Transverse colon (tissue), 4 donors: ENCODE measurements around the gene GLE1. TPM values are rescaled to one million over a fixed set of nuclear protein-coding genes. Genes with fewer than 3 reads are reported as not detected.
A peak's percentile ranks its signal among the peaks of the same experiment; 100 is the strongest.

Source experiments
- DNase-seq: peaks from one replicate; pipeline ENCODE4 v3.0.0-alpha.2; 2019
- H3K27ac ChIP-seq, 4 donors: fragments of 200-600 bp; sonication (generic); 2 replicates each; pipeline ENCODE4 v1.5.1; 2016 to 2018; ENCODE audit warnings: inconsistent platforms in 4 of 4
- H3K27me3 ChIP-seq: fragments of 200-600 bp; sonication (generic); 2 replicates; pipeline ENCODE4 v1.5.1; 2017; ENCODE audit warnings: inconsistent platforms
- H3K36me3 ChIP-seq, 4 donors: fragments of 200-600 bp; sonication (generic); 2 replicates each; pipeline ENCODE4 v1.5.1; 2017 to 2019; ENCODE audit warnings: inconsistent platforms in 4 of 4
- H3K4me1 ChIP-seq, 4 donors: fragments of 200-600 bp; sonication (generic); 2 replicates each; pipeline ENCODE4 v1.5.1; 2017 to 2020; ENCODE audit warnings: inconsistent platforms in 4 of 4
- H3K4me3 ChIP-seq, 4 donors: fragments of 200-600 bp; sonication (generic); 1 replicate in 1 of 4; 2 replicates in 3 of 4; pipeline versions ENCODE4 v1.5.1 to v1.6.1; 2017 to 2019; ENCODE audit warnings: inconsistent platforms in 4 of 4
- H3K9me3 ChIP-seq, 2 donors: fragments of 200-600 bp; sonication (generic); 2 replicates each; pipeline ENCODE4 v1.5.1; 2017 to 2019; ENCODE audit warnings: inconsistent platforms in 2 of 2
- EP300 ChIP-seq: sonication (generic); formaldehyde crosslinking; IDR thresholded peaks from one replicate; pipeline ENCODE4 v1.6.1; 2017; ENCODE audit warnings: antibody characterized with exemption, low read depth
- POLR2A ChIP-seq: fragments of 450-650 bp; IDR thresholded peaks from one replicate; pipeline ENCODE4 v1.6.1; 2016; ENCODE audit warnings: antibody characterized with exemption, mild to moderate bottlenecking, moderate library complexity
- POLR2AphosphoS5 ChIP-seq, 3 donors: sonication (generic); formaldehyde crosslinking; IDR thresholded peaks; one replicate each; pipeline ENCODE4 v1.6.1; 2016; ENCODE audit warnings: antibody characterized with exemption in 3 of 3
- whole genome bisulfite sequencing, 2 donors: methylation state at CpG; one replicate each; pipeline ENCODE4 v1.1.5; 2018; ENCODE audit warnings: low coverage in 1 of 2; 5-methylcytosine and 5-hydroxymethylcytosine counted together
- in situ Hi-C, 4 donors: fragments of 200-750 bp; cut with MboI; loops; one replicate each; pipeline versions ENCODE4 v1.15.0 to v1.15.1; 2017; ENCODE audit warnings: low sequenced_read_pairs in 3 of 4, low pct_ligation_motif_present in 1 of 4, low pct_unique_long_range_greater_than_20kb in 1 of 4
- intact Hi-C: fragments of 100-400 bp; cut with DNase I; formaldehyde crosslinking; loops from one replicate; pipeline ENCODE4 v1.15.1; 2023; ENCODE audit warnings: low total_unique reads
- total RNA-seq, 4 donors: library from RNA; depleted of rRNA; stranded (reverse); fragments of >200 nt; gene quantifications; one replicate each; pipeline ENCODE4 v1.1.0, GENCODE V29; 2016
- TF ChIP-seq, protein P1 (sequence below), 5 experiments: fragments of 200-600 bp in 3 of 5; fragments of 450-650 bp in 2 of 5; sonication (generic) in 3 of 5; IDR thresholded peaks; 1 replicate in 2 of 5; 2 replicates in 3 of 5; pipeline ENCODE4 v1.5.1; 2016 to 2017; ENCODE audit warnings: antibody characterized with exemption in 5 of 5, inconsistent platforms in 3 of 5, mild to moderate bottlenecking in 2 of 5, moderate library complexity in 1 of 5

The GLE1 gene, protein sequence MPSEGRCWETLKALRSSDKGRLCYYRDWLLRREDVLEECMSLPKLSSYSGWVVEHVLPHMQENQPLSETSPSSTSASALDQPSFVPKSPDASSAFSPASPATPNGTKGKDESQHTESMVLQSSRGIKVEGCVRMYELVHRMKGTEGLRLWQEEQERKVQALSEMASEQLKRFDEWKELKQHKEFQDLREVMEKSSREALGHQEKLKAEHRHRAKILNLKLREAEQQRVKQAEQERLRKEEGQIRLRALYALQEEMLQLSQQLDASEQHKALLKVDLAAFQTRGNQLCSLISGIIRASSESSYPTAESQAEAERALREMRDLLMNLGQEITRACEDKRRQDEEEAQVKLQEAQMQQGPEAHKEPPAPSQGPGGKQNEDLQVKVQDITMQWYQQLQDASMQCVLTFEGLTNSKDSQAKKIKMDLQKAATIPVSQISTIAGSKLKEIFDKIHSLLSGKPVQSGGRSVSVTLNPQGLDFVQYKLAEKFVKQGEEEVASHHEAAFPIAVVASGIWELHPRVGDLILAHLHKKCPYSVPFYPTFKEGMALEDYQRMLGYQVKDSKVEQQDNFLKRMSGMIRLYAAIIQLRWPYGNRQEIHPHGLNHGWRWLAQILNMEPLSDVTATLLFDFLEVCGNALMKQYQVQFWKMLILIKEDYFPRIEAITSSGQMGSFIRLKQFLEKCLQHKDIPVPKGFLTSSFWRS
- 100 to 1,000 TPM in 1 of 4 donors, 10 to 100 TPM in 3; 24.3 to 120 (median 58.7) TPM for total RNA-seq

DNA sequence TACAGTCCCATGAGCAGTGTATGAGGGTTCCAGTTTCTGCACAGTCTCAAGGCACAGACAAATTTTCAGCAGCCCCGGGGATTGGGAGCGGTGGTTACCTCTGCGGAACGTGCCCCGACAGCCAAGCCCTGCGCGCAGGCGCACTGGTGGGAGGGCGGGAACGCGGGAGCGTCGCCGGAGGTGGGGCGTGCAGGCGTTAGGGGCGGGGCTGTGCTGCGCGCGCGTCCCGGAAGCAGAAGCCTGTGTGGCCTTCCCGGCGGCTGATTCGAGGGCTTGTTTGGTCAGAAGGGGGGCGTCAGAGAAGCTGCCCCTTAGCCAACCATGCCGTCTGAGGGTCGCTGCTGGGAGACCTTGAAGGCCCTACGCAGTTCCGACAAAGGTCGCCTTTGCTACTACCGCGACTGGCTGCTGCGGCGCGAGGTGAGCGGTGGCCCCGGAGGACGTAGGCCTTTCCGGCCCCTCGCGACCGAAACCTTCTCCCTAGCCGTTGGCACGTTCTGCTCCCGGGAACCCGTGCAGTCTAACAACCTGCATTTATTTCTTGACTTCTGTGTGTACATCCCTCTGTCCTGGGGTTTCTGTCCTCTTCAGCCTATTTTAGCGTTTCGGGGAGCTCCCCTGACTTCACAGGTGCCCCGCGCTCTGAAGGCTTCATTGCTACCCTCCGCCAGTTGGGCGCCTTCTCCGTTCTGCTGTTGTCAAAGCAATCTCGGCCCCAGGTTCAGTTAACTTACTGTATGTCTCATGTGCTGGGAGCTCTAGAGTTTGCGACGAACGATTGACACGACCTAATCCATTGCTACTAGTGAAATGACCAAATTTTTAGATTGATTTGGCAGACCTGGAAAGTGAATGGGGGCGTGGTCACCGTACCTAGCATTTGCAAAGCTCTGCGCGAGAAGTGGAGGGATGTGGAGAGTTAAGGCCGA is at the start of gene GLE1:
Gene GLE1, plus strand, starts transcription at position 235 of the 929 bp plus-strand sequence. Its CDS starts 87 bp downstream, at position 322.
- H3K4me3 ChIP-seq = peak within 1 kb of the TSS; percentile 34 to 96 (median 64)
- TF ChIP-seq POLR2AphosphoS5 (IDR thresholded peaks at IDR 0.05) = peak; percentile 88 to 93 (median 90)
- TF ChIP-seq, protein P1, sequence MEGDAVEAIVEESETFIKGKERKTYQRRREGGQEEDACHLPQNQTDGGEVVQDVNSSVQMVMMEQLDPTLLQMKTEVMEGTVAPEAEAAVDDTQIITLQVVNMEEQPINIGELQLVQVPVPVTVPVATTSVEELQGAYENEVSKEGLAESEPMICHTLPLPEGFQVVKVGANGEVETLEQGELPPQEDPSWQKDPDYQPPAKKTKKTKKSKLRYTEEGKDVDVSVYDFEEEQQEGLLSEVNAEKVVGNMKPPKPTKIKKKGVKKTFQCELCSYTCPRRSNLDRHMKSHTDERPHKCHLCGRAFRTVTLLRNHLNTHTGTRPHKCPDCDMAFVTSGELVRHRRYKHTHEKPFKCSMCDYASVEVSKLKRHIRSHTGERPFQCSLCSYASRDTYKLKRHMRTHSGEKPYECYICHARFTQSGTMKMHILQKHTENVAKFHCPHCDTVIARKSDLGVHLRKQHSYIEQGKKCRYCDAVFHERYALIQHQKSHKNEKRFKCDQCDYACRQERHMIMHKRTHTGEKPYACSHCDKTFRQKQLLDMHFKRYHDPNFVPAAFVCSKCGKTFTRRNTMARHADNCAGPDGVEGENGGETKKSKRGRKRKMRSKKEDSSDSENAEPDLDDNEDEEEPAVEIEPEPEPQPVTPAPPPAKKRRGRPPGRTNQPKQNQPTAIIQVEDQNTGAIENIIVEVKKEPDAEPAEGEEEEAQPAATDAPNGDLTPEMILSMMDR (IDR thresholded peaks at IDR 0.05) = no peak
- TF ChIP-seq EP300 = no peak
- TF ChIP-seq POLR2A = peak; percentile 85
- H3K27me3 ChIP-seq = no peaks in the 10 kb centered on the region
- DNase-seq = peak; percentile 97
- peaks cover 0 to 4% (median 1%) of the 10 kb centered on the region in 4 donors for H3K36me3 ChIP-seq
- intact Hi-C loops (loop anchor here (5.0 kb wide), 1 partner anchor 43 kb away; no protein-coding TSS in a partner anchor), in situ Hi-C loops (no loop called here)
- peaks cover 14 to 22% (median 20%) of the 10 kb centered on the region in 4 donors for H3K4me1 ChIP-seq
- peak within 1 kb of the TSS; percentile 79 to 93 (median 89) for H3K27ac ChIP-seq
- no peaks in the 10 kb centered on the region for H3K9me3 ChIP-seq
- 0% methylated on average over 3 to 58 of the region's 64 CpGs for WGBS, 2 donors

DNA sequence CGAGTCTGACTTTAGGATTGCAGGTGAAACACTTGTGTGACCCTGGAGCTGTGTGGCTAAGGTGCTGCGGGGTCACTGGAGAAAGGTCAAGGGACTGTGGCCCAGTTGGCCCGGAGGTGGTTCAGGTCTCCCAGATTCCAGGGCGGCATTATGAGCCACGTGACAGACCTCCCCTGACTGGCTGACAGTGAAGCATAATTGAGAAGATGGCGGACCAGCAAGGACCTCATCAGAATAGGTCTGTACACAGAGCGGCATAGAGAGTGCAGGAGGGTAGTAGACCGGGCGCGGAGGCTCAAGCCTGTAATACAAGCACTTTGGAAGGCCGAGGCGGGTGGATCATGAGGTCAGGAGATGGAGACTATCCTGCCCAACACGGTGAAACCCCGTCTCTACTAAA is 49.5 kb upstream of the GLE1 start:
- intact Hi-C loops = no loop called here
- 80 to 89% methylated on average over 2 to 14 of the region's 14 CpGs for WGBS, 2 donors
- DNase-seq = no peak

DNA sequence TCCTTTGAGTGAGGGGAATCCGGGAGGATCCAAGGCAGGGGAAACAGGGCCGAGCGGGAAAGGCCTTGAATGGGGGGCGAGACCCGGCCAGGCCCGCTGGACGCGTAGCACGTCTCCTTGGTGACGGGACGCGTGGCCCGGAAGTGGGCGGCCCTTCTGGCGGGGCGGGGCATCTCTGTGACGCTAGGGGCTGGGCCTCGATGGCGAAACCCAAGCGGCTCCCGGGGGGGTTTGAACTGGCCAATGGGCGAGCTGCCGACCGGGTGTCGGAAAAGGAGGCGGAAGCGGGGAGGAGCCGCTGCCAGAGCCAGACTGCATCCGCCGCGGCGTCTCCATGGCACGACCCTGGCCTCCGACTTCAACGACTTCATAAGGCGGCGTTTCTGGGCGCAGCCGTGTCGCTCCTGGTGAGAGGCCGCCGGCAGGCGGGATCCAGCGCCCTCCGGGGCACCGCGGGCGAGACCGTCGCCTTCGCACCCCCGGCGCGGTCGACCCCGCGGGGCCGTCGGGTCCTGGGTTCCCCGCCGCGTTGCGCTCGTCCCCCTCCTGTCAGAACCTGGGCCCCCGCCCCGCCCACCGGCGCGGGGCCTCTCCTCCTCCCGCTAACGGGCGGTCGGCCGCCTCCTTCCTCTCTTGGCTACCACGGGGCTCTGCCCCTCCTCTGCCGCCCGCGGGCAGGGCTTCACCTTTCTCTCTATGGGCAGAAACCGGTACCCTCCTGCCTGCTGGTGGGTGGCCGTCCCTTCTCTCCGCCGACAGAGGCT is 48.5 kb upstream of the GLE1 start, which contains the start of gene ODF2:
Gene ODF2, plus strand, starts transcription at position 158 of the 764 bp plus-strand sequence. Its CDS starts 86 bp downstream, at position 244.
- peak within 1 kb of the TSS; percentile 88 to 96 (median 92) for H3K27ac ChIP-seq
- intact Hi-C loops (no loop called here), in situ Hi-C loops (no loop called here)
- TF ChIP-seq POLR2AphosphoS5 (IDR thresholded peaks at IDR 0.05) (peak; percentile 64 to 72 (median 66)), EP300 (no peak), POLR2A (peak; percentile 55)
- TF ChIP-seq, protein P1 (IDR thresholded peaks at IDR 0.05) = no peak
- 1% methylated on average over 34 of the region's 82 CpGs; no CpG with 5 or more reads in 1 of the 2 donors for WGBS, 2 donors
- H3K36me3 ChIP-seq = peaks cover 0 to 13% (median 6%) of the 10 kb centered on the region in 4 donors
- no peaks in the 10 kb centered on the region for H3K27me3 ChIP-seq
- DNase-seq = peak; percentile 99
- no peaks in the 10 kb centered on the region for H3K9me3 ChIP-seq
- H3K4me3 ChIP-seq = peak within 1 kb of the TSS; percentile 59 to 98 (median 92)
- H3K4me1 ChIP-seq = peaks cover 0 to 11% (median 9%) of the 10 kb centered on the region in 4 donors

More for the DNA sequence above, 49.5 kb upstream of the GLE1 start:
- Histone ChIP-seq H3K36me3 (peaks cover 0 to 6% (median under 1%) of the 10 kb centered on the region in 4 donors), H3K4me3 (no peak overlapping the region), H3K9me3 (no peaks in the 10 kb centered on the region), H3K4me1 (peaks cover 0 to 11% (median 9%) of the 10 kb centered on the region in 4 donors), H3K27me3 (no peaks in the 10 kb centered on the region), H3K27ac (no peak overlapping the region)
- no peak for TF ChIP-seq EP300
- TF ChIP-seq, protein P1 (IDR thresholded peaks at IDR 0.05) = no peak
- no peak for TF ChIP-seq POLR2A
- no peak for TF ChIP-seq POLR2AphosphoS5 (IDR thresholded peaks at IDR 0.05)
- in situ Hi-C loops = no loop called here
